Liver (tissue), 3 donors: ENCODE data around the gene GLTPD2.

Source experiments
- EGR1 ChIP-seq, 2 donors: IDR thresholded peaks; 2 replicates each; pipeline ENCODE4 v1.6.1; 2016 to 2018; ENCODE audit warnings: antibody characterized with exemption in 2 of 2, low read depth in 2 of 2
- JUND ChIP-seq, 2 donors: IDR thresholded peaks; 2 replicates each; pipeline ENCODE4 v1.6.1; 2016; ENCODE audit warnings: antibody characterized with exemption in 2 of 2
- RAD21 ChIP-seq, 2 donors: IDR thresholded peaks; 2 replicates each; pipeline ENCODE4 v1.6.1; 2016; ENCODE audit warnings: antibody characterized with exemption in 2 of 2, mild to moderate bottlenecking in 2 of 2
- TF ChIP-seq, protein P1 (sequence below): fragments of 150-350 bp; IDR thresholded peaks from 2 replicates; pipeline ENCODE4 v1.5.1; 2017; ENCODE audit warnings: improper control_type of control experiment, low read depth, low read length; ENCODE audit not compliant: missing input control
- donor health status: healthy.
- donor health status: healthy.

DNA sequence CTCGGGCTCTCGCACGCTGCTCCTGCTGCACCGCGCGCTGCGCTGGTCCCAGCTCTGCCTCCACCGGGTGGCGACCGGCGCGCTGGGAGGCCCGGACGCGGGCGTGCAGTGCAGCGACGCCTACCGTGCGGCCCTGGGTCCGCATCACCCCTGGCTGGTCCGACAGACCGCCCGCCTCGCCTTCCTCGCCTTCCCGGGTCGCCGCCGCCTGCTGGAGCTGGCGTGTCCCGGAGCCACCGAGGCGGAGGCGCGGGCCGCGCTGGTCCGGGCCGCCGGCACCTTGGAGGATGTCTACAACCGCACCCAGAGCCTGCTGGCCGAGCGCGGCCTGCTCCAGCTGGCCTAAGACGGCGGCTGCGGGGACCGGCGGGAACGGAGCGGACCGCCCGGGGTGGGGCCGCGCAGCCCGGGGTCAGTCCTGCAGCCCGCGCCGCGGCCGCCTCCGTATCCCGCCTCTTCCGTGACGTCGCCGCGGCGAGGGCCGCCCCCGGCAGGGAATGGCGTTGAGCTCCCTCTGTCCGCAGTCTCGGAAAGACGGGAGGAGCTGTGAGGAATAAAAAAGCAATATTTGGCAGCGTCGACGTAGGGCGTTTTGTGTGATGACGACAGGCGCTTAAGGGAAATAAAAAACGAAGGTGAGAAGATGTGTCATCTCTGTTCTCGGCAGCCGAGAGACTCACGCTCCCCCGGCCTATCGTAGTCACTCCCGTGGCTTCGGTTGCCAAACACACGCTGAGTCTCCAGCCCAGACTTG, 1.4 kb downstream of the GLTPD2 start:
- no peak for TF ChIP-seq JUND (IDR thresholded peaks at IDR 0.05)
- TF ChIP-seq, protein P1, sequence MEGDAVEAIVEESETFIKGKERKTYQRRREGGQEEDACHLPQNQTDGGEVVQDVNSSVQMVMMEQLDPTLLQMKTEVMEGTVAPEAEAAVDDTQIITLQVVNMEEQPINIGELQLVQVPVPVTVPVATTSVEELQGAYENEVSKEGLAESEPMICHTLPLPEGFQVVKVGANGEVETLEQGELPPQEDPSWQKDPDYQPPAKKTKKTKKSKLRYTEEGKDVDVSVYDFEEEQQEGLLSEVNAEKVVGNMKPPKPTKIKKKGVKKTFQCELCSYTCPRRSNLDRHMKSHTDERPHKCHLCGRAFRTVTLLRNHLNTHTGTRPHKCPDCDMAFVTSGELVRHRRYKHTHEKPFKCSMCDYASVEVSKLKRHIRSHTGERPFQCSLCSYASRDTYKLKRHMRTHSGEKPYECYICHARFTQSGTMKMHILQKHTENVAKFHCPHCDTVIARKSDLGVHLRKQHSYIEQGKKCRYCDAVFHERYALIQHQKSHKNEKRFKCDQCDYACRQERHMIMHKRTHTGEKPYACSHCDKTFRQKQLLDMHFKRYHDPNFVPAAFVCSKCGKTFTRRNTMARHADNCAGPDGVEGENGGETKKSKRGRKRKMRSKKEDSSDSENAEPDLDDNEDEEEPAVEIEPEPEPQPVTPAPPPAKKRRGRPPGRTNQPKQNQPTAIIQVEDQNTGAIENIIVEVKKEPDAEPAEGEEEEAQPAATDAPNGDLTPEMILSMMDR: peak; percentile 74
- TF ChIP-seq RAD21 (IDR thresholded peaks at IDR 0.05): peak in 1 of 2 donors; percentile 63
- no peak for TF ChIP-seq EGR1 (IDR thresholded peaks at IDR 0.05; ENCODE audit: low read depth in 2 of 2)
